Activated T-helper 1 cell treated with anti-CD3 and anti-CD28 coated beads, Interleukin-12 subunit alpha, Interleukin-12 subunit beta, Interleukin-2, Interleukin-4 antibody, amounts not matched to agents 30 ng/mL and 10 ng/mL and 1 ng/mL, durations not matched to agents 14 hours and 24 hours and 36 hours (primary cell): ENCODE results near the gene TBC1D1. TPM values are rescaled to one million over a fixed set of nuclear protein-coding genes. Genes with fewer than 3 reads are reported as not detected.

Experiments used
- DNase-seq: peaks from one replicate; pipeline ENCODE4 v3.0.0; 2021; ENCODE audit warnings: low spot score
- H3K27ac Mint-ChIP-seq: one replicate; pipeline ENCODE4 v1.8.0; 2021; ENCODE audit warnings: mild to moderate bottlenecking, mixed read lengths
- H3K27me3 Mint-ChIP-seq: one replicate; pipeline ENCODE4 v1.8.0; 2022; ENCODE audit warnings: mild to moderate bottlenecking, moderate library complexity, mixed read lengths; ENCODE audit not compliant: insufficient read depth
- H3K36me3 Mint-ChIP-seq: one replicate; pipeline ENCODE4 v1.8.0; 2021; ENCODE audit warnings: low read depth, mixed read lengths
- H3K4me1 Mint-ChIP-seq: one replicate; pipeline ENCODE4 v1.8.0; 2021; ENCODE audit warnings: low read depth, mixed read lengths
- H3K4me3 Mint-ChIP-seq: one replicate; pipeline ENCODE4 v1.8.0; 2021; ENCODE audit warnings: mild to moderate bottlenecking, moderate library complexity, mixed read lengths
- H3K9me3 Mint-ChIP-seq: one replicate; pipeline ENCODE4 v1.8.0; 2021; ENCODE audit warnings: mixed read lengths
- intact Hi-C: fragments of 100-400 bp; cut with micrococcal nuclease; formaldehyde crosslinking; loops from one replicate; pipeline ENCODE4 v1.15.1; 2024
- total RNA-seq: library from RNA; stranded (reverse); gene quantifications from 2 replicates; pipeline ENCODE4 v1.2.3, GENCODE V29; 2022

Gene TBC1D1
- total RNA-seq, 1 donor from 2014 or later: 52.6 TPM

- DNase-seq: no peak
- peaks cover 12% of the 10 kb centered on the region for H3K36me3 Mint-ChIP-seq
- H3K27ac Mint-ChIP-seq: no peak overlapping the region
- H3K9me3 Mint-ChIP-seq: no peaks in the 10 kb centered on the region
- intact Hi-C loops: loop anchor here (5.0 kb wide), 1 partner anchor 105 kb away; no protein-coding TSS in a partner anchor
- H3K4me1 Mint-ChIP-seq: peaks cover 21% of the 10 kb centered on the region
- H3K27me3 Mint-ChIP-seq: no peaks in the 10 kb centered on the region
- H3K4me3 Mint-ChIP-seq: no peak overlapping the region
Measured at GRCh38 chr4:37872310-37872988, 18.4 kb upstream of the TBC1D1 start.

GRCh38 chr4:37873386-37873785 lies 17.5 kb upstream of the TBC1D1 start:
- intact Hi-C loops: loop anchor here (1.0 to 5.0 kb wide), 3 partner anchors 18 to 104 kb away; partner anchors contain the start of genes PGM2 and TBC1D1
- Mint-ChIP-seq H3K4me1 (peaks cover 21% of the 10 kb centered on the region), H3K4me3 (no peak overlapping the region), H3K27ac (no peak overlapping the region), H3K9me3 (no peaks in the 10 kb centered on the region), H3K36me3 (peaks cover 4% of the 10 kb centered on the region), H3K27me3 (no peaks in the 10 kb centered on the region)
- DNase-seq: no peak

GRCh38 chr4:37876156-37876555 lies 14.7 kb upstream of the TBC1D1 start:
- Mint-ChIP-seq H3K27ac (no peak overlapping the region), H3K9me3 (no peaks in the 10 kb centered on the region), H3K36me3 (peaks cover 3% of the 10 kb centered on the region), H3K4me1 (peaks cover 21% of the 10 kb centered on the region), H3K4me3 (no peak overlapping the region), H3K27me3 (no peaks in the 10 kb centered on the region)
- no peak for DNase-seq
- intact Hi-C loops: no loop called here

DNA sequence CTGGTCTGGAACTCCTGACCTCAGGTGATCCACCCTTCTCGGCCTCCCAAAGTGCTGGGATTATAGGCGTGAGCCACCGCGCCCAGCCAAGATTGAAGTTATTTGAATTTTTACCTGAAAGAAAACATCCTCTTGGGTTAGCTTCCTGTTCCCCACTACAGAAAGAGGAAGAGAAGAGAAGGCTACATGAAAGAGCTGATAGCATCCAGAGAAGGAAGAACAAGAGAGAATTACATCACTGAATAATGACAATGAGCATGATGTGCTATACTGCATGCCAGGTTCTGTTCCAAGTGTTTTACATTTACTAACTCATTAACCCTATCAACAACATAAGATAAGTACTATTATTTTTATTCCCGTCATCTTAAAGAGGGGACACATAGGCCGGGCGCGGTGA lies 11.5 kb upstream of the TBC1D1 start:
- H3K9me3 Mint-ChIP-seq: no peaks in the 10 kb centered on the region
- H3K4me1 Mint-ChIP-seq: peaks cover under 1% of the 10 kb centered on the region
- no peak for DNase-seq
- H3K36me3 Mint-ChIP-seq: peaks cover 2% of the 10 kb centered on the region
- no peak overlapping the region for H3K27ac Mint-ChIP-seq
- peaks cover 14% of the 10 kb centered on the region for H3K27me3 Mint-ChIP-seq
- intact Hi-C loops: no loop called here
- no peak overlapping the region for H3K4me3 Mint-ChIP-seq

- Mint-ChIP-seq H3K4me1 (peaks cover 15% of the 10 kb centered on the region), H3K36me3 (peaks cover 2% of the 10 kb centered on the region), H3K27me3 (peaks cover 19% of the 10 kb centered on the region), H3K27ac (no peak overlapping the region), H3K9me3 (no peaks in the 10 kb centered on the region), H3K4me3 (no peak overlapping the region)
- intact Hi-C loops: no loop called here
- no peak for DNase-seq
Measured at GRCh38 chr4:37881811-37882210, 9.1 kb upstream of the TBC1D1 start.

GRCh38 chr4:37882665-37883296 lies 8.1 kb upstream of the TBC1D1 start:
- Mint-ChIP-seq H3K27me3 (peaks cover 20% of the 10 kb centered on the region), H3K27ac (no peak overlapping the region), H3K36me3 (peaks cover 2% of the 10 kb centered on the region), H3K9me3 (no peaks in the 10 kb centered on the region), H3K4me3 (no peak overlapping the region), H3K4me1 (peaks cover 17% of the 10 kb centered on the region)
- no peak for DNase-seq
- intact Hi-C loops: no loop called here

DNA sequence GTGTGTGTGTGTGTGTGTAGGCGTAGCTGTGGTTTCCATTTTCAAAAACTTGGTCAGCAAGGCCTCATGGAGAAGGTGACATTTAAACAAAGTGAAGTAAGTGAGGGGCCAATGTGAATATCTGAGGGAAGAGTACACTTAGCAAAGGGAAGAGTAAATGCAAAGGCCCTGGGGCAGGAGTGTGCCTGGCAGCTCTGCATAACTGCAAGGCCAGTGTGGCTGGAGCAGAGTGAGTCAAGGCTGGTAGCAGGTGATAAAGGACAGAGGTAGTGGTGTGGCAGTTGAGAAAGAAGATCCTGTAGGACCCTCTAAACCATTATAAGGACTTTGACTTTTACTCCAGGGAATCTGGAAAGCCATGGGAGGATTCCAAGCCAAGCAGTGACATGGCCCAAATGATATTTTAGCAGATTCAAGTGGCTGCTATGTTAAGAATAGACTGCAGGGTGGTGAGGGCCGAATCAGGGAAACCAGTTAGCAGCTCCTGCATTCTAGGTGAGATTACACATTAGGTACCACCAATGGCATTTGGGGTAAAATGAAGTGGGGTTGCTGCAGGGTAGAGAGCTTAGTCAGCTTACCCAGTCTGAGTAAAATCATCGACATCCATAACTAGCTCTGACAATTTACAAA lies 5.9 kb upstream of the TBC1D1 start:
- no peak overlapping the region for H3K4me3 Mint-ChIP-seq
- H3K36me3 Mint-ChIP-seq: no peaks in the 10 kb centered on the region
- peaks cover 30% of the 10 kb centered on the region for H3K4me1 Mint-ChIP-seq
- peaks cover 33% of the 10 kb centered on the region for H3K27me3 Mint-ChIP-seq
- intact Hi-C loops: no loop called here
- no peak for DNase-seq
- no peaks in the 10 kb centered on the region for H3K9me3 Mint-ChIP-seq
- no peak overlapping the region for H3K27ac Mint-ChIP-seq

DNA sequence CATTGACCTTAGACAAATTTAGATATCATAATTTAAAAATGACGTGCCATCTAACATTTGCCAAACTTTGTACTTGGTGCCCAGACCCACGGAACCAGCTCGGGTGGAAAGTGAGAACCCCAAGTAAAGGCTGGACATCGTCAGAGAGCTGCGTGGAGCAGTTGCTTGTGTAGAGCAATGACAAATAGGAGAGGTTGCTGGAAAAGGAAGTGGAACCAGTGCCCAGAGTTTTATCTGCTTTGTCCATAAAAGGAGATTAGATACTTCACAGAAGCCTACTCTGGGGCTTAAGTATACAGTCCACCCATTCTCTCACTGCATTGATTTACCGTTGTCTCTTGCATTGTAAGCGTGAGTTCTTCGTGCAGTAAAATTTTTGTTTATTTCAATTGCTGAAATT lies 5.4 kb upstream of the TBC1D1 start:
- peaks cover 36% of the 10 kb centered on the region for H3K27me3 Mint-ChIP-seq
- no peak for DNase-seq
- no peak overlapping the region for H3K4me3 Mint-ChIP-seq
- intact Hi-C loops: no loop called here
- peaks cover 30% of the 10 kb centered on the region for H3K4me1 Mint-ChIP-seq
- H3K9me3 Mint-ChIP-seq: no peaks in the 10 kb centered on the region
- no peak overlapping the region for H3K27ac Mint-ChIP-seq
- H3K36me3 Mint-ChIP-seq: no peaks in the 10 kb centered on the region

- no peak for DNase-seq
Measured at GRCh38 chr4:37889849-37890800, 759 bp upstream of the TBC1D1 start.

GRCh38 chr4:37891260-37892159 lies 626 bp downstream of the TBC1D1 start:
- peak; percentile 53 for DNase-seq
- Mint-ChIP-seq H3K27me3 (peaks cover 19% of the 10 kb centered on the region), H3K27ac (peak overlapping the region; percentile 95), H3K9me3 (no peaks in the 10 kb centered on the region), H3K4me3 (peak overlapping the region; percentile 93), H3K4me1 (peaks cover 48% of the 10 kb centered on the region), H3K36me3 (no peaks in the 10 kb centered on the region)
- intact Hi-C loops: loop anchor here (1.0 to 5.0 kb wide), 13 partner anchors 18 to 1566 kb away; partner anchors contain the start of genes LIAS, PGM2, RELL1 and RPL9

More at GRCh38 chr4:37889849-37890800, 759 bp upstream of the TBC1D1 start:
- intact Hi-C loops: loop anchor here (1.0 to 5.0 kb wide), 5 partner anchors 87 to 1567 kb away; partner anchors contain the start of genes LIAS, RPL9 and TLR6
- no peaks in the 10 kb centered on the region for H3K36me3 Mint-ChIP-seq
- H3K9me3 Mint-ChIP-seq: no peaks in the 10 kb centered on the region
- H3K27me3 Mint-ChIP-seq: peaks cover 19% of the 10 kb centered on the region
- no peak overlapping the region for H3K27ac Mint-ChIP-seq
- peak overlapping the region; percentile 63 for H3K4me3 Mint-ChIP-seq
- H3K4me1 Mint-ChIP-seq: peaks cover 43% of the 10 kb centered on the region

DNA sequence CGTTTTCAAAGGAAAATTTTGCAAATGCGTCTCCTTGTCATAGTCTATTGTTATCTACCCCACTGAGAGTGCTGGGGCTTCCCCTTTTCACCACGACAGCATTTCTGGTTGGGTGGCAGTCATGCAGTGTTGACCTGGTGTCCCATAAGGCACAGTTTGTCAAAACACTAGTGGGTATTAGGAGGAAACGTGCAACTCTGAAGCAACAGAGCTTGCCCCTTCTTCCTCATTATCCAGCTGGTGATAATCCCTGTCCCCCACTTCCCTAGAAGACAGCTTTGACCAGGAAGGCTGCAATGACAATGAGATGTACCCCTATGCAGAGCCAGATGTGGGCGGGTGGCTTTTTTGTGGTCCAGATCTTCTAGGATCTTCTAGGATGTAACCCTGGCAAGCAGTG lies 1.8 kb downstream of the TBC1D1 start:
- peak; percentile 42 for DNase-seq
- H3K36me3 Mint-ChIP-seq: no peaks in the 10 kb centered on the region
- H3K27me3 Mint-ChIP-seq: peaks cover 20% of the 10 kb centered on the region
- peak overlapping the region; percentile 93 for H3K4me3 Mint-ChIP-seq
- intact Hi-C loops: loop anchor here (2.0 to 5.0 kb wide), 6 partner anchors 270 to 1565 kb away; partner anchors contain the start of genes LIAS, RPL9 and TLR6
- H3K4me1 Mint-ChIP-seq: peaks cover 56% of the 10 kb centered on the region
- H3K27ac Mint-ChIP-seq: peak overlapping the region; percentile 95
- no peaks in the 10 kb centered on the region for H3K9me3 Mint-ChIP-seq
